ENCODE data around the gene RNF123.

DNA sequence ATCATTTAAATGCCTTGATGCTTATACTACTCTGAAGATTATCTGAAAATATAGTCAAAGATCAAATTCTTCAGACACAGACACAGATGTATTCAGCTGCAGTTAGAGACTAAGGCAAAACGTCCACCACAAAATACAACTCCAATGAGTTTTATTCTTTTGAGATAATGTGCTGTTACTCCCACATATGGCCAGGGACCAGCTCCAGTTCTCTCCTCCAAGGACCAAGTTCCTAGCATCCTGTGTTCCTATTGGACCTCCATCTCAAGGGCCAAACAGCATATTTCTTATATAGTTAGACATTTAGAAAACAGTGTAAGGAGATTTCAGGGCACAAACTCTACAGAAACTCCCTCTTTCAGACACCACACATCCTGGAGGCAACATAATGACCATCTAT, 69.9 kb downstream of the RNF123 start:
- TF ChIP-seq CTCF (IDR thresholded peaks at IDR 0.05; ENCODE audit: low read depth, low read length, missing input control) (no peak), HNF4G (IDR thresholded peaks at IDR 0.05) (no peak), MAX (IDR thresholded peaks at IDR 0.05) (no peak), FOXA1 (IDR thresholded peaks at IDR 0.05) (no peak), RAD21 (IDR thresholded peaks at IDR 0.05) (no peak), GABPA (IDR thresholded peaks at IDR 0.05 in 1 of 2, conservative IDR thresholded peaks at IDR 0.05 in 1 of 2) (no peak), YY1 (IDR thresholded peaks at IDR 0.05) (no peak), TAF1 (conservative IDR thresholded peaks at IDR 0.05) (no peak), JUND (IDR thresholded peaks at IDR 0.05) (no peak), EGR1 (IDR thresholded peaks at IDR 0.05; ENCODE audit: low read depth in 2 of 2) (no peak), SP1 (IDR thresholded peaks at IDR 0.05) (no peak), HNF4A (conservative IDR thresholded peaks at IDR 0.05) (no peak)
- TF ChIP-seq, protein P1, sequence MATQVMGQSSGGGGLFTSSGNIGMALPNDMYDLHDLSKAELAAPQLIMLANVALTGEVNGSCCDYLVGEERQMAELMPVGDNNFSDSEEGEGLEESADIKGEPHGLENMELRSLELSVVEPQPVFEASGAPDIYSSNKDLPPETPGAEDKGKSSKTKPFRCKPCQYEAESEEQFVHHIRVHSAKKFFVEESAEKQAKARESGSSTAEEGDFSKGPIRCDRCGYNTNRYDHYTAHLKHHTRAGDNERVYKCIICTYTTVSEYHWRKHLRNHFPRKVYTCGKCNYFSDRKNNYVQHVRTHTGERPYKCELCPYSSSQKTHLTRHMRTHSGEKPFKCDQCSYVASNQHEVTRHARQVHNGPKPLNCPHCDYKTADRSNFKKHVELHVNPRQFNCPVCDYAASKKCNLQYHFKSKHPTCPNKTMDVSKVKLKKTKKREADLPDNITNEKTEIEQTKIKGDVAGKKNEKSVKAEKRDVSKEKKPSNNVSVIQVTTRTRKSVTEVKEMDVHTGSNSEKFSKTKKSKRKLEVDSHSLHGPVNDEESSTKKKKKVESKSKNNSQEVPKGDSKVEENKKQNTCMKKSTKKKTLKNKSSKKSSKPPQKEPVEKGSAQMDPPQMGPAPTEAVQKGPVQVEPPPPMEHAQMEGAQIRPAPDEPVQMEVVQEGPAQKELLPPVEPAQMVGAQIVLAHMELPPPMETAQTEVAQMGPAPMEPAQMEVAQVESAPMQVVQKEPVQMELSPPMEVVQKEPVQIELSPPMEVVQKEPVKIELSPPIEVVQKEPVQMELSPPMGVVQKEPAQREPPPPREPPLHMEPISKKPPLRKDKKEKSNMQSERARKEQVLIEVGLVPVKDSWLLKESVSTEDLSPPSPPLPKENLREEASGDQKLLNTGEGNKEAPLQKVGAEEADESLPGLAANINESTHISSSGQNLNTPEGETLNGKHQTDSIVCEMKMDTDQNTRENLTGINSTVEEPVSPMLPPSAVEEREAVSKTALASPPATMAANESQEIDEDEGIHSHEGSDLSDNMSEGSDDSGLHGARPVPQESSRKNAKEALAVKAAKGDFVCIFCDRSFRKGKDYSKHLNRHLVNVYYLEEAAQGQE (IDR thresholded peaks at IDR 0.05) = no peak
- TF ChIP-seq, protein P2, sequence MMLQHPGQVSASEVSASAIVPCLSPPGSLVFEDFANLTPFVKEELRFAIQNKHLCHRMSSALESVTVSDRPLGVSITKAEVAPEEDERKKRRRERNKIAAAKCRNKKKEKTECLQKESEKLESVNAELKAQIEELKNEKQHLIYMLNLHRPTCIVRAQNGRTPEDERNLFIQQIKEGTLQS (IDR thresholded peaks at IDR 0.05) = no peak
